Panc1 (cell line): Measurements from ENCODE around the gene CHMP1A. TPM values are rescaled to one million over a fixed set of nuclear protein-coding genes. Genes with fewer than 3 reads are reported as not detected.

Source experiments
- ATAC-seq: fragments of 200-7000 bp; cut with Tn5 transposase; 2 replicates; pipeline ENCODE4 v1.9.1; 2020; ENCODE audit warnings: mild to moderate bottlenecking, moderate library complexity
- BruUV-seq: library from RNA; stranded (reverse); fragments of 400-500 nt; replicated peaks from 2 replicates; lab custom pipeline; 2021; lab: Mats Ljungman, UMichigan
- CTCF ChIA-PET: fragments of 300-600 bp; sonication (Branson Sonifier 250); formaldehyde crosslinking; loops from one replicate; lab custom pipeline; 2022; ENCODE audit warnings: antibody characterized with exemption; lab: Charles Lee
- POLR2A ChIA-PET: fragments of 300-600 bp; sonication (Branson Sonifier 250); formaldehyde crosslinking; loops from one replicate; lab custom pipeline; 2022; ENCODE audit warnings: antibody characterized with exemption; lab: Charles Lee
- DNase-seq: peaks from one replicate; pipeline ENCODE4 v3.0.0-alpha.2; 2010; ENCODE audit warnings: low read depth, low spot score
- H3K27ac ChIP-seq: 2 replicates; pipeline ENCODE4 v1.5.1; 2011; ENCODE audit warnings: mild to moderate bottlenecking, low read length, inconsistent platforms
- H3K27me3 ChIP-seq: fragments of 200-500 bp; sonication (Bioruptor generic); 2 replicates; pipeline ENCODE4 v1.6.0; 2014; ENCODE audit warnings: low read length, inconsistent platforms; ENCODE audit not compliant: control insufficient read depth, insufficient read depth
- H3K36me3 ChIP-seq: fragments of 200-500 bp; sonication (Bioruptor generic); 2 replicates; pipeline ENCODE4 v1.5.1; 2014; ENCODE audit warnings: inconsistent platforms, mild to moderate bottlenecking, low read length, moderate library complexity; ENCODE audit not compliant: control insufficient read depth, insufficient read depth
- H3K4me1 ChIP-seq: 2 replicates; pipeline ENCODE4 v1.5.1; 2011; ENCODE audit warnings: inconsistent platforms, mild to moderate bottlenecking, low read length, moderate library complexity; ENCODE audit not compliant: control insufficient read depth, insufficient read depth
- H3K4me3 ChIP-seq, 2 experiments: 2 replicates each; pipeline ENCODE4 v1.5.1; 2011 to 2012; ENCODE audit warnings: low read depth in 2 of 2, low read length in 2 of 2, mild to moderate bottlenecking in 2 of 2, inconsistent platforms in 1 of 2, moderate library complexity in 1 of 2
- H3K9me3 ChIP-seq: fragments of 200-500 bp; sonication (Bioruptor generic); 2 replicates; pipeline ENCODE4 v1.5.1; 2014; ENCODE audit warnings: low read depth, mild to moderate bottlenecking, inconsistent platforms, low read length, moderate library complexity; ENCODE audit not compliant: control insufficient read depth, insufficient read depth
- CTCF ChIP-seq: fragments of 450-650 bp; IDR thresholded peaks from 2 replicates; pipeline ENCODE4 v1.5.1; 2017; ENCODE audit warnings: mild to moderate bottlenecking
- POLR2AphosphoS5 ChIP-seq: IDR thresholded peaks from 2 replicates; pipeline ENCODE4 v1.6.1; 2012; ENCODE audit warnings: mild to moderate bottlenecking, low read depth, low read length, moderate library complexity
- REST ChIP-seq, 2 experiments: IDR thresholded peaks; 2 replicates each; pipeline ENCODE4 v1.6.1; 2011 to 2012; ENCODE audit warnings: low read depth in 2 of 2, control low read depth in 1 of 2, low read length in 1 of 2, mild to moderate bottlenecking in 1 of 2, moderate library complexity in 1 of 2; ENCODE audit not compliant: insufficient read depth in 1 of 2
- SIN3A ChIP-seq: IDR thresholded peaks from 2 replicates; pipeline ENCODE4 v1.6.1; 2012; ENCODE audit warnings: low read depth, mild to moderate bottlenecking, low read length, moderate library complexity, borderline replicate concordance; ENCODE audit not compliant: insufficient read depth
- TCF7L2 ChIP-seq: IDR thresholded peaks from 2 replicates; pipeline ENCODE4 v1.6.1; 2011; ENCODE audit warnings: mild to moderate bottlenecking, low read depth, low read length, inconsistent platforms
- in situ Hi-C: cut with HindIII; loops from 2 replicates; pipeline ENCODE4 v1.10.0; 2016; ENCODE audit warnings: low sequenced_read_pairs, low pct_unique_long_range_greater_than_20kb
- intact Hi-C: fragments of 100-400 bp; cut with micrococcal nuclease; formaldehyde crosslinking; loops from one replicate; pipeline ENCODE4 v1.10.0; 2022; ENCODE audit not compliant: unreplicated experiment
- total RNA-seq: library from RNA; stranded (reverse); gene quantifications from one replicate; pipeline ENCODE4 v1.2.1, GENCODE V29; 2021; ENCODE audit not compliant: unreplicated experiment

The CHMP1A gene
- total RNA-seq, 1 experiment from 2014 or later: 98.0 TPM

GRCh38 chr16:89633064-89633631 lies 24.4 kb downstream of the CHMP1A start:
- Histone ChIP-seq H3K27ac (no peak overlapping the region), H3K36me3 (no peaks in the 10 kb centered on the region), H3K4me3 (peak overlapping the region in 1 of 2 experiments; percentile 29; a peak in 2 of 4 replicates), H3K27me3 (peaks cover 4% of the 10 kb centered on the region), H3K9me3 (no peaks in the 10 kb centered on the region), H3K4me1 (no peaks in the 10 kb centered on the region; the same call in 1 of the 2 replicates)
- CTCF ChIA-PET: interaction anchor here (0.8 kb wide), 1 partner anchor 10 kb away, joined by 3 read pairs; no protein-coding TSS in a partner anchor
- TF ChIP-seq CTCF (no peak), TCF7L2 (no peak), POLR2AphosphoS5 (no peak), REST (IDR thresholded peaks at IDR 0.05; ENCODE audit: insufficient read depth in 1 of 2, low read depth in 2 of 2, low read length in 1 of 2) (no peak), SIN3A (no peak)
- intact Hi-C loops (no loop called here), in situ Hi-C loops (no loop called here)
- ATAC-seq: peak; percentile 83
- POLR2A ChIA-PET: interaction anchor here (0.6 to 0.7 kb wide), 2 partner anchors 69 to 340 kb away, joined by 4 to 11 read pairs; no protein-coding TSS in a partner anchor
- no TSS peak for BruUV-seq
- DNase-seq: no peak

- no peak for TF ChIP-seq REST (IDR thresholded peaks at IDR 0.05; ENCODE audit: insufficient read depth in 1 of 2, low read depth in 2 of 2, low read length in 1 of 2)
- TF ChIP-seq TCF7L2: no peak
- TF ChIP-seq POLR2AphosphoS5: no peak
- no peak for TF ChIP-seq SIN3A
- TF ChIP-seq CTCF: no peak
- Histone ChIP-seq H3K4me3 (no peak overlapping the region), H3K27me3 (peaks cover 4% of the 10 kb centered on the region), H3K9me3 (no peaks in the 10 kb centered on the region), H3K4me1 (no peaks in the 10 kb centered on the region; the same call in 1 of the 2 replicates), H3K36me3 (no peaks in the 10 kb centered on the region), H3K27ac (no peak overlapping the region)
- no TSS peak for BruUV-seq
- ATAC-seq: no peak
- intact Hi-C loops (no loop called here), in situ Hi-C loops (no loop called here)
- ChIA-PET POLR2A (interaction anchor here (0.5 kb wide), 1 partner anchor 9 kb away, joined by 8 read pairs; no protein-coding TSS in a partner anchor), CTCF (no interaction called here)
- no peak for DNase-seq
Measured at GRCh38 chr16:89629827-89630610, 27.5 kb downstream of the CHMP1A start.
